Measurements from ENCODE around the gene PCYOX1L. TPM values are rescaled to one million over a fixed set of nuclear protein-coding genes. Genes with fewer than 3 reads are reported as not detected.

PCYOX1L gene
- total RNA-seq, 1 donor from 2014 or later = 9.2 TPM

DNA sequence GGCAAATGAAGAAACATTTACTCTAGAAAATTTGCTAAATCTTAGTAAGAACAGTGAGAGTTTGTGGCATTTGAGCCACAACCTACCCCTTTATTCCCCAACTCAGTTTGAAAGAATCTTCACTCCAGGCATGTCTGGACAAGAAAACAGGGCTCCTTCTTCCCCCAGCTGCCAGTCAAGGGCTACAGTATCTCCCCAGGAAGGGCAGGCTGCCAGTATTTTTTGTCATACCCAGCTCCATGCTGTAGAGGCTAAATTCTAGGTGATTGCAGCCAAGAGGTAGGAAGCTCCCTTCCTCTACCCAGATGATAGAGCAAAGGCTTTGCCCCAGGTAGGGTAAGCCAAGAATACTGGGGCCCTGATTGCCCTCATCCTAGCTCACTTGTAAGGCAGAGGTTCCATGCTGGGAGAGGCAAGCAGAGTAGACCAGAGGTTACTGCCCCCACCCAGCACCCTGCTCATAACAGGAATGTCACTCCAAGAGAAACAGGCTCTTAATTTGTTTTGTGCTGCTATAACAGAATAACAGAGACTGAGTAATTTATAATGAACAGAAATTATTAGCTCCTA, 32.6 kb upstream of the PCYOX1L start:
- TF ChIP-seq, protein P1, sequence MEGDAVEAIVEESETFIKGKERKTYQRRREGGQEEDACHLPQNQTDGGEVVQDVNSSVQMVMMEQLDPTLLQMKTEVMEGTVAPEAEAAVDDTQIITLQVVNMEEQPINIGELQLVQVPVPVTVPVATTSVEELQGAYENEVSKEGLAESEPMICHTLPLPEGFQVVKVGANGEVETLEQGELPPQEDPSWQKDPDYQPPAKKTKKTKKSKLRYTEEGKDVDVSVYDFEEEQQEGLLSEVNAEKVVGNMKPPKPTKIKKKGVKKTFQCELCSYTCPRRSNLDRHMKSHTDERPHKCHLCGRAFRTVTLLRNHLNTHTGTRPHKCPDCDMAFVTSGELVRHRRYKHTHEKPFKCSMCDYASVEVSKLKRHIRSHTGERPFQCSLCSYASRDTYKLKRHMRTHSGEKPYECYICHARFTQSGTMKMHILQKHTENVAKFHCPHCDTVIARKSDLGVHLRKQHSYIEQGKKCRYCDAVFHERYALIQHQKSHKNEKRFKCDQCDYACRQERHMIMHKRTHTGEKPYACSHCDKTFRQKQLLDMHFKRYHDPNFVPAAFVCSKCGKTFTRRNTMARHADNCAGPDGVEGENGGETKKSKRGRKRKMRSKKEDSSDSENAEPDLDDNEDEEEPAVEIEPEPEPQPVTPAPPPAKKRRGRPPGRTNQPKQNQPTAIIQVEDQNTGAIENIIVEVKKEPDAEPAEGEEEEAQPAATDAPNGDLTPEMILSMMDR (IDR thresholded peaks at IDR 0.05) = no peak
- CTCF ChIA-PET = no interaction called here
- H3K4me3 Mint-ChIP-seq = no peak overlapping the region

DNA sequence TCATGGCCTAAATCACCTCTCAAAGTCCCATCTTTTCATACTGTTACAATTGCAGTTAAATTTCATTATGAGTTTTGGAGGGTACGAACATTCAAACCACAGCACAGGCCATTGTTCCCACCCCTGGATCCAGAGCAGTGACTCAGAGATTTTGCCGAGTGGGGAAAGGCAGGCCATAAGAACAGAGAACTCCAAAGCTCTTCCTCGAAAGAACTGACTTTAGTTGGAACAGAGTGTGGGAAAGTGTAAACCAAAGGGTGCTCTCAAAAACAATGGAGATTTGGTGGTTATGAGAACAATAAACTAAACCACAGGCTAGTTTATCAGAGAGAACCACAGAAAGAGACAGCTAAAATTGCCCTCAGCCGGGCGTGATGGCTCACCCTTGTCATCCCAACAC, 32.0 kb upstream of the PCYOX1L start:
- H3K9me3 Mint-ChIP-seq = no peaks in the 10 kb centered on the region
- ATAC-seq (ENCODE audit: low read depth) = no peak
- H3K27me3 Mint-ChIP-seq = no peaks in the 10 kb centered on the region
- TF ChIP-seq, protein P1 (IDR thresholded peaks at IDR 0.05) = no peak
- no peak for DNase-seq
- H3K36me3 Mint-ChIP-seq (ENCODE audit: low read depth) = no peaks in the 10 kb centered on the region
- CTCF ChIA-PET = no interaction called here
- no peak overlapping the region for H3K4me3 Mint-ChIP-seq
- POLR2A ChIA-PET = no interaction called here
- no peak overlapping the region for H3K27ac Mint-ChIP-seq
- H3K4me1 Mint-ChIP-seq = no peaks in the 10 kb centered on the region
- intact Hi-C loops (cut with micrococcal nuclease) = no loop called here

More for the DNA sequence above, 32.6 kb upstream of the PCYOX1L start:
- POLR2A ChIA-PET = no interaction called here
- no peaks in the 10 kb centered on the region for H3K36me3 Mint-ChIP-seq (ENCODE audit: low read depth)
- H3K4me1 Mint-ChIP-seq = no peaks in the 10 kb centered on the region
- H3K27me3 Mint-ChIP-seq = no peaks in the 10 kb centered on the region
- no peak for ATAC-seq (ENCODE audit: low read depth)
- H3K27ac Mint-ChIP-seq = no peak overlapping the region
- no peak for DNase-seq
- H3K9me3 Mint-ChIP-seq = no peaks in the 10 kb centered on the region
- intact Hi-C loops (cut with micrococcal nuclease) = no loop called here

DNA sequence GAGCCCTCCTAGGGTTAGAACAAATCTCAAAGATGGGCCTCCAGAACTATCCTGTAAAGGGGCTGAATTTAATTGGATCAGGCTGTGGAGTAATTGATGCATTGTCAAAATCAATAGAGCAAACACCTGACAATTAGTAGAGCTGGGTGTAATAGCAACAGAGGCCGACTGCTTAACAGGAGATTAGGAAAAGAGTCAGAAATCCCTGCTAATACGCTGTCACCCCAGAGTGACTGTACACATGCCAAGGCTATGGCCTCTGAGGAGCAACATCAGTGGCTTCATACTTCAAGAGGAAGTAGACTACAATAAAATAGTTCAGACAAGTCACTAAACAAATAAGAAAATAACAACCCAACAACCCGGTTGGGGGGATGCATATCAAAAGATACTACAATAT, 31.2 kb upstream of the PCYOX1L start:
- Mint-ChIP-seq H3K36me3 (ENCODE audit: low read depth) (no peaks in the 10 kb centered on the region), H3K27ac (no peak overlapping the region), H3K27me3 (no peaks in the 10 kb centered on the region), H3K4me1 (no peaks in the 10 kb centered on the region), H3K4me3 (no peak overlapping the region), H3K9me3 (no peaks in the 10 kb centered on the region)
- ATAC-seq (ENCODE audit: low read depth) = no peak
- DNase-seq = no peak
- intact Hi-C loops (cut with micrococcal nuclease) = no loop called here
- TF ChIP-seq, protein P1 (IDR thresholded peaks at IDR 0.05) = no peak
- POLR2A ChIA-PET = no interaction called here
- CTCF ChIA-PET = no interaction called here

DNA sequence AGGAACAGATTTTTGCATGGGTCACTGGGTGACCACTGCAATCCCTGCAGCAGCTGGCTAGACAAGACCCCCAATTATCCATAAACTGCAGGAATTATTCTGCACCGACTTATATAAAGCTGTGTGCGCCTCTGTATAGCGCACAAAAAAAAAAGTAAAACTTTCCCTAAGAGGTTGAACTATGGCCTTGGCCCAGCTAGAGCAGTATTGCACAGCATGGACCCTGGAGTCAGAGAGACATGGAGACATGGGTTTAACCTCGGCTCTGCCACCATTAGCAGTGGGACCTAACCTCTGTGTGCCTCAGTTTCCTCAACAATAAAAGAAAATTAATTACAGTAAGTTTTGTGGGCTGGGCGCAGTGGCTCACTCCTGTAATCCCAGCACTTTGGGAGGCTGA, 29.7 kb upstream of the PCYOX1L start:
- TF ChIP-seq, protein P1 (IDR thresholded peaks at IDR 0.05) = no peak
- ChIA-PET CTCF (no interaction called here), POLR2A (no interaction called here)
- no peaks in the 10 kb centered on the region for H3K36me3 Mint-ChIP-seq (ENCODE audit: low read depth)
- H3K4me1 Mint-ChIP-seq = no peaks in the 10 kb centered on the region
- H3K27me3 Mint-ChIP-seq = no peaks in the 10 kb centered on the region
- no peak for DNase-seq
- no peaks in the 10 kb centered on the region for H3K9me3 Mint-ChIP-seq
- no peak overlapping the region for H3K4me3 Mint-ChIP-seq
- intact Hi-C loops (cut with micrococcal nuclease) = no loop called here
- ATAC-seq (ENCODE audit: low read depth) = no peak
- no peak overlapping the region for H3K27ac Mint-ChIP-seq

DNA sequence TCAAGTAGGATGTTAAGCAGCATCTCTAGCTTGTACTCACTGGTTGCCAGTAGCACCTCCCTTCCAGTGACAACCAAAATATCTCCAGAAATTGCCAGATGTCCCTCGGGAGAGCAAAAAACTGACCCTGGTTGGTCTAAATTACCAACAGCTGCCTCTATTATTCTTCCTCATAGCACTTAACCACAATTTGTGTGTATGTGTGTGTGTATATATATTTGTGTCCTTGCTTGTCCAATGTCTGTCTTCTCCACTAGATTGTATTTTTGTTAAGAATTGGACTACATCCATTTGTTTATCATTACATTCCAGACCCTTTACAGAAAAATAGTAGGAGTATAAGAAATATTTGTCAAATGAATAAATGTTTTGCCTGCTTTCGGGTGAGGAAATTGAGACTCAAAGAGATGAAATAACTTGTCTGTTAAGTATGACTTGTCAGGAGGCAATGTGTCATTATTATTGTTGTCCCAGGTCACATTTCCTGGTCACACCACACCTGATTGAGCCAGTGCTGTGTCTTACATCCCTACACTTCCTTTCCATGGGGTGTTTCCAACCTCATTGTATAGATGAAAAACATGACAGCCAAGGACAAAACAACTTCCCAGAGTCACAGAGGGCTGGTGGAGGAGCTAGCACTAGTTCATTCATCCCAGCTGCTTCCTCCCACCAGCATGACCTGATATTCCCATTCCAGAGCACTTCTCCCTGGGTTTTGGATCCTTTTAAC, 24.0 kb upstream of the PCYOX1L start:
- DNase-seq (no peak), ATAC-seq (ENCODE audit: low read depth) (no peak)
- CTCF ChIA-PET = interaction anchor here (2.0 kb wide), 1 partner anchor 14 kb away, joined by 5 read pairs; no protein-coding TSS in a partner anchor
- POLR2A ChIA-PET = no interaction called here
- intact Hi-C loops (cut with micrococcal nuclease) = no loop called here
- H3K9me3 Mint-ChIP-seq = no peaks in the 10 kb centered on the region
- no peak overlapping the region for H3K4me3 Mint-ChIP-seq
- no peaks in the 10 kb centered on the region for H3K36me3 Mint-ChIP-seq (ENCODE audit: low read depth)
- no peaks in the 10 kb centered on the region for H3K4me1 Mint-ChIP-seq
- no peaks in the 10 kb centered on the region for H3K27me3 Mint-ChIP-seq
- TF ChIP-seq, protein P1 (IDR thresholded peaks at IDR 0.05) = no peak
- H3K27ac Mint-ChIP-seq = no peak overlapping the region
